ENCODE results near the gene MAML2.

GRCh38 chr11:96097844-96098421 is 245.1 kb downstream of the MAML2 start:
- TF ChIP-seq CTCF (conservative IDR thresholded peaks at IDR 0.05) (no peak), ZFX (IDR thresholded peaks at IDR 0.05) (no peak)

All from C4-2B (cell line).